GM12878 (cell line): ENCODE measurements around the gene NPAS3.

Experiments used
- CBFB ChIP-seq: IDR thresholded peaks from 2 replicates; pipeline ENCODE4 v1.6.1; 2016; ENCODE audit warnings: antibody characterized with exemption, low read depth
- CTCF ChIP-seq, 3 experiments: IDR thresholded peaks in 2 of 3; conservative IDR thresholded peaks in 1 of 3; 2 replicates each; pipeline ENCODE4 v1.5.1; 2011; ENCODE audit warnings: low read depth in 3 of 3, low read length in 3 of 3, mild to moderate bottlenecking in 3 of 3, control low read depth in 2 of 3, moderate library complexity in 2 of 3, inconsistent platforms in 1 of 3, mixed read lengths in 1 of 3; ENCODE audit not compliant: control insufficient read depth in 2 of 3, insufficient read depth in 1 of 3; ENCODE audit errors: extremely low read depth in 1 of 3
- MXI1 ChIP-seq: fragments of 150-350 bp; IDR thresholded peaks from 2 replicates; pipeline ENCODE4 v1.6.1; 2011; ENCODE audit warnings: low read depth, mild to moderate bottlenecking, inconsistent platforms, low read length, improper control_type of control experiment
- POU2F2 ChIP-seq: IDR thresholded peaks from 3 replicates; pipeline ENCODE4 v1.6.1; 2011; ENCODE audit warnings: low read depth, mild to moderate bottlenecking, low read length, borderline replicate concordance
- RAD21 ChIP-seq: IDR thresholded peaks from 2 replicates; pipeline ENCODE4 v1.6.1; 2011; ENCODE audit warnings: mild to moderate bottlenecking, low read depth, low read length, moderate library complexity; ENCODE audit not compliant: insufficient read depth

DNA sequence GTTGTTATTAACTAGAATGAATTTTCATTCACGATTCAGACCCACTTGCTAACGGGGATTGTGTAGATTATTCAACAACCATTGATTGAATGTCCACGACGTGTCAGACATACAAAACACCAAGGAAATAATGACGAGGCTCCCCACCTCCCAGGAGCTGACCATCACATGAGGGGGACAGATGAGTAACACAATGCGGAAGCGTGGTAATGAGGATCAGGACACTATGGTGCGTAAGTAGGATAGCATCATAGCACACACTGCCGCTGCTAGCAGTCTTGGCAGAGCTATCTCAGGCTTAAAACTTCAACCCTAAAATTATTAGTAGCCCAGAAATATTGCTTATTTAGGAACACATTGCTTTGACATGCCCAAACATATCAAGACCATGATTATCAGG is 746.3 kb downstream of the NPAS3 start:
- TF ChIP-seq MXI1 = no peak
- no peak for TF ChIP-seq RAD21
- TF ChIP-seq POU2F2 = no peak
- TF ChIP-seq CTCF (IDR thresholded peaks at IDR 0.05 in 2 of 3, conservative IDR thresholded peaks at IDR 0.05 in 1 of 3; ENCODE audit: control insufficient read depth in 2 of 3, extremely low read depth in 1 of 3, insufficient read depth in 1 of 3, low read depth in 3 of 3, low read length in 3 of 3) = no peak
- no peak for TF ChIP-seq CBFB
